Gastrocnemius medialis (tissue), 4 donors: ENCODE data around the gene CFAP299. TPM values are rescaled to one million over a fixed set of nuclear protein-coding genes. Genes with fewer than 3 reads are reported as not detected.

Experiments
- ATAC-seq, 2 donors: fragments of 150-250 bp; one replicate each; pipeline ENCODE4 v1.9.1; 2016
- DNase-seq, 2 donors: peaks; one replicate each; pipeline ENCODE4 v3.0.0-alpha.2; 2019
- H3K27ac ChIP-seq, 4 donors: fragments of 200-600 bp; sonication (generic); 1 replicate in 1 of 4; 2 replicates in 3 of 4; pipeline ENCODE4 v1.5.1; 2016 to 2018; ENCODE audit warnings: mild to moderate bottlenecking in 2 of 4, moderate library complexity in 1 of 4
- H3K27me3 ChIP-seq, 3 donors: fragments of 200-600 bp; sonication (generic) in 2 of 3; 1 replicate in 1 of 3; 2 replicates in 2 of 3; pipeline versions ENCODE4 v1.5.1 to v1.6.0; 2016 to 2019; ENCODE audit warnings: mild to moderate bottlenecking in 1 of 3, moderate library complexity in 1 of 3
- H3K36me3 ChIP-seq, 2 donors: fragments of 200-600 bp; sonication (generic) in 1 of 2; one replicate each; pipeline ENCODE4 v1.5.1; 2017 to 2018
- H3K4me1 ChIP-seq, 2 donors: fragments of 200-600 bp; sonication (generic) in 1 of 2; one replicate each; pipeline ENCODE4 v1.5.1; 2016 to 2017; ENCODE audit warnings: mild to moderate bottlenecking in 2 of 2
- H3K4me3 ChIP-seq, 4 donors: fragments of 200-600 bp; sonication (generic) in 3 of 4; 1 replicate in 1 of 4; 2 replicates in 3 of 4; pipeline ENCODE4 v1.5.1; 2016 to 2019; ENCODE audit warnings: mild to moderate bottlenecking in 2 of 4
- H3K9me3 ChIP-seq, 3 donors: fragments of 200-600 bp; sonication (generic) in 2 of 3; 1 replicate in 1 of 3; 2 replicates in 2 of 3; pipeline ENCODE4 v1.5.1; 2016 to 2019
- CTCF ChIP-seq, 5 experiments: fragments of 450-650 bp in 3 of 5; fragments of 200-600 bp in 2 of 5; sonication (generic) in 2 of 5; IDR thresholded peaks in 4 of 5; conservative IDR thresholded peaks in 1 of 5; 1 replicate in 4 of 5; 2 replicates in 1 of 5; pipeline ENCODE4 v1.5.1; 2016 to 2019; ENCODE audit warnings: antibody characterized with exemption in 5 of 5, mild to moderate bottlenecking in 3 of 5, moderate library complexity in 3 of 5
- POLR2A ChIP-seq, 2 donors: fragments of 450-650 bp; IDR thresholded peaks; one replicate each; pipeline ENCODE4 v1.6.1; 2017; ENCODE audit warnings: antibody characterized with exemption in 2 of 2, mild to moderate bottlenecking in 2 of 2, moderate library complexity in 2 of 2
- in situ Hi-C, 4 donors: fragments of 200-750 bp; cut with MboI; loops; one replicate each; pipeline versions ENCODE4 v1.15.0 to v1.8.0; 2017; ENCODE audit warnings: low sequenced_read_pairs in 4 of 4
- intact Hi-C: fragments of 100-400 bp; cut with DNase I; formaldehyde crosslinking; loops from one replicate; pipeline ENCODE4 v1.15.1; 2023; ENCODE audit warnings: low total_unique reads
- total RNA-seq, 4 donors: library from RNA; depleted of rRNA; stranded (reverse); fragments of >200 nt; gene quantifications; one replicate each; pipeline versions ENCODE4 v1.1.0 to v1.2.3, GENCODE V29; 2016

CFAP299 gene
- total RNA-seq, 4 donors from 2014 or later, result not detected

GRCh38 chr4:80927420-80927819 lies 591.9 kb downstream of the CFAP299 start:
- Histone ChIP-seq H3K4me1 (no peaks in the 10 kb centered on the region), H3K4me3 (no peak overlapping the region), H3K36me3 (no peaks in the 10 kb centered on the region), H3K27ac (no peak overlapping the region), H3K9me3 (no peaks in the 10 kb centered on the region), H3K27me3 (no peaks in the 10 kb centered on the region)
- ATAC-seq, result no peak
- no peak for DNase-seq
- in situ Hi-C loops, result no loop called here
- intact Hi-C loops, result no loop called here
- TF ChIP-seq POLR2A (IDR thresholded peaks at IDR 0.05) (no peak), CTCF (IDR thresholded peaks at IDR 0.05 in 4 of 5, conservative IDR thresholded peaks at IDR 0.05 in 1 of 5) (no peak)

- DNase-seq (no peak), ATAC-seq (no peak)
- H3K4me3 ChIP-seq, result no peak overlapping the region
- no peak overlapping the region for H3K27ac ChIP-seq
- TF ChIP-seq POLR2A (IDR thresholded peaks at IDR 0.05) (no peak), CTCF (IDR thresholded peaks at IDR 0.05 in 4 of 5, conservative IDR thresholded peaks at IDR 0.05 in 1 of 5) (no peak)
- in situ Hi-C loops, result no loop called here
- no peaks in the 10 kb centered on the region for H3K4me1 ChIP-seq
- H3K36me3 ChIP-seq, result no peaks in the 10 kb centered on the region
- intact Hi-C loops, result no loop called here
- H3K9me3 ChIP-seq, result no peaks in the 10 kb centered on the region
- H3K27me3 ChIP-seq, result no peaks in the 10 kb centered on the region
Observed at GRCh38 chr4:80931631-80932081, 596.1 kb downstream of the CFAP299 start.

- DNase-seq (no peak), ATAC-seq (no peak)
- no peaks in the 10 kb centered on the region for H3K4me1 ChIP-seq
- TF ChIP-seq POLR2A (IDR thresholded peaks at IDR 0.05), result no peak
- no peak for TF ChIP-seq CTCF (IDR thresholded peaks at IDR 0.05 in 4 of 5, conservative IDR thresholded peaks at IDR 0.05 in 1 of 5)
- no peaks in the 10 kb centered on the region for H3K27me3 ChIP-seq
- no peak overlapping the region for H3K27ac ChIP-seq
- no peaks in the 10 kb centered on the region for H3K9me3 ChIP-seq
- in situ Hi-C loops (no loop called here), intact Hi-C loops (no loop called here)
- H3K4me3 ChIP-seq, result no peak overlapping the region
- no peaks in the 10 kb centered on the region for H3K36me3 ChIP-seq
Observed at GRCh38 chr4:80948141-80948540, 612.6 kb downstream of the CFAP299 start.

- H3K27me3 ChIP-seq, result no peaks in the 10 kb centered on the region
- TF ChIP-seq CTCF (IDR thresholded peaks at IDR 0.05 in 4 of 5, conservative IDR thresholded peaks at IDR 0.05 in 1 of 5), result no peak
- TF ChIP-seq POLR2A (IDR thresholded peaks at IDR 0.05), result no peak
- H3K36me3 ChIP-seq, result no peaks in the 10 kb centered on the region
- no peak for DNase-seq
- intact Hi-C loops (no loop called here), in situ Hi-C loops (no loop called here)
- no peaks in the 10 kb centered on the region for H3K9me3 ChIP-seq
- H3K27ac ChIP-seq, result no peak overlapping the region
- ATAC-seq, result no peak
- H3K4me1 ChIP-seq, result no peaks in the 10 kb centered on the region
- H3K4me3 ChIP-seq, result no peak overlapping the region
Observed at GRCh38 chr4:80948995-80949394, 613.5 kb downstream of the CFAP299 start.

DNA sequence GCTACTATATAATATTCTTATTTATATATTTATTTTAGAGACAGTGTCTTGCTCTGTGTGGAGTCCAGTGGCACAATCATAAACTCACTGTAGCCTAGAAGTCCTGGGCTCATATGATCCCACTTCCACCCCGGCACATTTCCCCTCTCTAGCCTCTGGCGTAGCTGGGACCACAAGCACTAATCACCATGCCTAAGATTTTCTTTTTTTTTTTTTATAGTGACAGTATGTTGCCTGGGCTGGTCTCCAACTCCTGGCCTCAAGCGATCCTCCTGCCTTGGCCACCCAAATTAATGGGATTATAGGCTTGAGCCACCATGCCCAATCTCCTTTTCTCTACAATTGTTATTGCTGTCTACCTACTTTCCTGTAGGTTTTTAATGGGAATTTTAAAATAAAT lies 620.9 kb downstream of the CFAP299 start:
- Histone ChIP-seq H3K9me3 (no peaks in the 10 kb centered on the region), H3K27ac (no peak overlapping the region), H3K27me3 (no peaks in the 10 kb centered on the region), H3K36me3 (no peaks in the 10 kb centered on the region), H3K4me3 (no peak overlapping the region), H3K4me1 (no peaks in the 10 kb centered on the region)
- in situ Hi-C loops (no loop called here), intact Hi-C loops (no loop called here)
- TF ChIP-seq CTCF (IDR thresholded peaks at IDR 0.05 in 4 of 5, conservative IDR thresholded peaks at IDR 0.05 in 1 of 5) (no peak), POLR2A (IDR thresholded peaks at IDR 0.05) (no peak)
- ATAC-seq, result no peak
- no peak for DNase-seq
